Transverse colon (tissue), 4 donors: ENCODE results near the gene ZNF274. TPM values are rescaled to one million over a fixed set of nuclear protein-coding genes. Genes with fewer than 3 reads are reported as not detected.
"Not testable (repeated sequence)": the region's sequence is repeated elsewhere in the genome, so short reads cannot be mapped to it uniquely, and the experiment has no call there.

ENCODE experiments used
- DNase-seq: peaks from one replicate; pipeline ENCODE4 v3.0.0-alpha.2; 2019
- H3K27ac ChIP-seq, 4 donors: fragments of 200-600 bp; sonication (generic); 2 replicates each; pipeline ENCODE4 v1.5.1; 2016 to 2018; ENCODE audit warnings: inconsistent platforms in 4 of 4
- H3K27me3 ChIP-seq: fragments of 200-600 bp; sonication (generic); 2 replicates; pipeline ENCODE4 v1.5.1; 2017; ENCODE audit warnings: inconsistent platforms
- H3K36me3 ChIP-seq, 4 donors: fragments of 200-600 bp; sonication (generic); 2 replicates each; pipeline ENCODE4 v1.5.1; 2017 to 2019; ENCODE audit warnings: inconsistent platforms in 4 of 4
- H3K4me1 ChIP-seq, 4 donors: fragments of 200-600 bp; sonication (generic); 2 replicates each; pipeline ENCODE4 v1.5.1; 2017 to 2020; ENCODE audit warnings: inconsistent platforms in 4 of 4
- H3K4me3 ChIP-seq, 4 donors: fragments of 200-600 bp; sonication (generic); 1 replicate in 1 of 4; 2 replicates in 3 of 4; pipeline versions ENCODE4 v1.5.1 to v1.6.1; 2017 to 2019; ENCODE audit warnings: inconsistent platforms in 4 of 4
- H3K9me3 ChIP-seq, 2 donors: fragments of 200-600 bp; sonication (generic); 2 replicates each; pipeline ENCODE4 v1.5.1; 2017 to 2019; ENCODE audit warnings: inconsistent platforms in 2 of 2
- CTCF ChIP-seq, 5 experiments: fragments of 200-600 bp in 3 of 5; fragments of 450-650 bp in 2 of 5; sonication (generic) in 3 of 5; IDR thresholded peaks; 1 replicate in 2 of 5; 2 replicates in 3 of 5; pipeline ENCODE4 v1.5.1; 2016 to 2017; ENCODE audit warnings: antibody characterized with exemption in 5 of 5, inconsistent platforms in 3 of 5, mild to moderate bottlenecking in 2 of 5, moderate library complexity in 1 of 5
- EP300 ChIP-seq: sonication (generic); formaldehyde crosslinking; IDR thresholded peaks from one replicate; pipeline ENCODE4 v1.6.1; 2017; ENCODE audit warnings: antibody characterized with exemption, low read depth
- POLR2A ChIP-seq: fragments of 450-650 bp; IDR thresholded peaks from one replicate; pipeline ENCODE4 v1.6.1; 2016; ENCODE audit warnings: antibody characterized with exemption, mild to moderate bottlenecking, moderate library complexity
- POLR2AphosphoS5 ChIP-seq, 3 donors: sonication (generic); formaldehyde crosslinking; IDR thresholded peaks; one replicate each; pipeline ENCODE4 v1.6.1; 2016; ENCODE audit warnings: antibody characterized with exemption in 3 of 3
- WGBS, 2 donors: methylation state at CpG; one replicate each; pipeline ENCODE4 v1.1.5; 2018; ENCODE audit warnings: low coverage in 1 of 2; 5-methylcytosine and 5-hydroxymethylcytosine counted together
- in situ Hi-C, 4 donors: fragments of 200-750 bp; cut with MboI; loops; one replicate each; pipeline versions ENCODE4 v1.15.0 to v1.15.1; 2017; ENCODE audit warnings: low sequenced_read_pairs in 3 of 4, low pct_ligation_motif_present in 1 of 4, low pct_unique_long_range_greater_than_20kb in 1 of 4
- intact Hi-C: fragments of 100-400 bp; cut with DNase I; formaldehyde crosslinking; loops from one replicate; pipeline ENCODE4 v1.15.1; 2023; ENCODE audit warnings: low total_unique reads
- total RNA-seq, 4 donors: library from RNA; depleted of rRNA; stranded (reverse); fragments of >200 nt; gene quantifications; one replicate each; pipeline ENCODE4 v1.1.0, GENCODE V29; 2016

The ZNF274 gene
- total RNA-seq, 4 donors from 2014 or later: 12.5 to 30.8 (median 19.0) TPM

- Histone ChIP-seq H3K36me3 (peaks cover 0 to 82% (median 41%) of the 10 kb centered on the region in 4 donors), H3K4me3 (no peak overlapping the region), H3K9me3 (peaks cover 67 to 88% of the 10 kb centered on the region in 2 donors), H3K27me3 (no peaks in the 10 kb centered on the region), H3K4me1 (no peaks in the 10 kb centered on the region), H3K27ac (no peak overlapping the region)
- DNase-seq: no peak
- TF ChIP-seq POLR2A: no peak
- TF ChIP-seq CTCF (IDR thresholded peaks at IDR 0.05): no peak
- no peak for TF ChIP-seq EP300
- TF ChIP-seq POLR2AphosphoS5 (IDR thresholded peaks at IDR 0.05): no peak
- in situ Hi-C loops (no loop called here), intact Hi-C loops (no loop called here)
- 94 to 100% methylated on average over 1 to 10 of the region's 10 CpGs for WGBS, 2 donors
These were observed 54.5 kb downstream of the ZNF274 start for GRCh38 chr19:58237324-58237723.

GRCh38 chr19:58243351-58243750 lies 60.5 kb downstream of the ZNF274 start:
- no peak for DNase-seq
- no peak for TF ChIP-seq POLR2AphosphoS5 (IDR thresholded peaks at IDR 0.05)
- no peak for TF ChIP-seq EP300
- TF ChIP-seq POLR2A: no peak
- no peak for TF ChIP-seq CTCF (IDR thresholded peaks at IDR 0.05)
- intact Hi-C loops: no loop called here
- H3K4me1 ChIP-seq: no peaks in the 10 kb centered on the region
- peaks cover 2 to 89% (median 49%) of the 10 kb centered on the region in 4 donors for H3K36me3 ChIP-seq
- H3K9me3 ChIP-seq: peaks cover 77 to 98% of the 10 kb centered on the region in 2 donors
- in situ Hi-C loops: no loop called here
- 98 to 100% methylated on average over 2 to 6 of the region's 6 CpGs for WGBS, 2 donors
- no peak overlapping the region for H3K4me3 ChIP-seq
- no peaks in the 10 kb centered on the region for H3K27me3 ChIP-seq
- no peak overlapping the region for H3K27ac ChIP-seq

- Histone ChIP-seq H3K27me3 (no peaks in the 10 kb centered on the region), H3K9me3 (peaks cover 93 to 100% of the 10 kb centered on the region in 2 donors), H3K36me3 (peaks cover 4 to 100% (median 56%) of the 10 kb centered on the region in 4 donors), H3K4me1 (no peaks in the 10 kb centered on the region), H3K27ac (no peak overlapping the region), H3K4me3 (no peak overlapping the region)
- TF ChIP-seq CTCF (IDR thresholded peaks at IDR 0.05): no peak
- in situ Hi-C loops (no loop called here), intact Hi-C loops (no loop called here)
- no peak for DNase-seq
- 91 to 100% methylated on average over 2 to 3 of the region's 3 CpGs for WGBS, 2 donors
These were observed 66.0 kb downstream of the ZNF274 start for GRCh38 chr19:58248886-58249285.

- TF ChIP-seq EP300 (no peak), POLR2A (no peak), POLR2AphosphoS5 (IDR thresholded peaks at IDR 0.05) (no peak), CTCF (IDR thresholded peaks at IDR 0.05) (no peak)
- Histone ChIP-seq H3K27ac (no peak overlapping the region), H3K4me1 (no peaks in the 10 kb centered on the region), H3K9me3 (peaks cover 92 to 98% of the 10 kb centered on the region in 2 donors), H3K36me3 (peaks cover 0 to 99% (median 47%) of the 10 kb centered on the region in 4 donors), H3K4me3 (no peak overlapping the region), H3K27me3 (no peaks in the 10 kb centered on the region)
- in situ Hi-C loops (no loop called here), intact Hi-C loops (no loop called here)
- WGBS, 2 donors: 96% methylated on average over 2 of the region's 2 CpGs
- no peak for DNase-seq
These were observed 69.3 kb downstream of the ZNF274 start for GRCh38 chr19:58252102-58252685.

- H3K27ac ChIP-seq, in situ Hi-C loops, intact Hi-C loops, DNase-seq, H3K4me3 ChIP-seq, H3K27me3 ChIP-seq, H3K4me1 ChIP-seq: not testable (repeated sequence)
- 63% methylated on average over 3 of the region's 4 CpGs; no CpG with 5 or more reads in 1 of the 2 donors for WGBS, 2 donors
- Histone ChIP-seq H3K36me3 (peaks cover 0 to 99% (median 43%) of the 10 kb centered on the region in 4 donors), H3K9me3 (peaks cover 97 to 98% of the 10 kb centered on the region in 2 donors)
These were observed 75.4 kb downstream of the ZNF274 start for GRCh38 chr19:58258259-58258658.
